ENCODE results near the gene ABCA2. TPM values are rescaled to one million over a fixed set of nuclear protein-coding genes. Genes with fewer than 3 reads are reported as not detected.

The ABCA2 gene
- total RNA-seq, 4 donors from 2014 or later: 51.1 to 204 (median 96.5) TPM

DNA sequence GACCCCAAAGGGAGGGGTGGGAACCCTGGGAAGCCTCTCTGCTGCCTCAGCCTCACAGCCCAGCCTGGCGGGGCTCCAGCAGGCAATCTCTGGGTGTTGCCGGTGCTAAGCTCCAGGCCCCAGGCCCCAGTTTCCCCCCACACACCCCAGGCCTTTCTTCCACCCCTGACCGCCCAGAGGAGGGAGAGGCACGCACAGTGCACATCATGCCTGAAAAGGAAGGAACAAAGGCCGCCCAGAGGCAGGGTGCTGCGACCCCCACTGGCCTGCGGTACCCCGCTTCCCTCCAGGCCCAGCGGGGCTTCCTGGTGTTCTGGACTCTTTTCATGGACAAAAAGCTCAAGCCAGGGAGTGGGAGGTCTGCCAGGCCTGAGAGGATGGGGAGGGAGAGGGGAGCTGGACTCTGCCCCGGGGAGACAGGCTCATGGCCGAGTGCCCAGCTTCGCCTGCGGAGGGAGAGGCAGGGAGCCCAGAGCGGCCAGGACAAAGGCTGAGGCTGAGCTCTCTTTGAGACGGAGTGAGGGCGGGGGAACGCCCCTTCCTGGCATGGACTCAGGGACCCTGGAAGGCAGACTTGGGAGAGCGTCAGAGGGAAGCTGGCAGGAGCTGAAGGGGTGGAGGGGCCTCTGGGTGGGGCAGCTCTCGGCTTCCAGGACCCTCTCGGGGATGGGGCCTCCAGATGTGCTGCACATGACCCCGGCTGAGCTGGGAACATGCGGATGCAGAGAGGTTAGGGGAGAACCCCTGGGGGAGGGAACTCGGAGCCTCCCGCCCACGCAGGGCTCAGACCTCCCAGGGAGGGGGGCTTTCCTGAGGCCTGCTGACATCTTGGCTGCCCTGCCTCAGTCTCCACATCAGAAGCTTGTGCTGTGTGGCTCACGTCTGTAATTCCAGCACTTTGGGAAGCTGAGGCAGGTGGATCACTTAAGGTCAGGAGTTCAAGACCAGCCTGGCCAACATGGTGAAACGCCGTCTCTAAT lies 27.6 kb upstream of the ABCA2 start:
- peak; percentile 94 for DNase-seq
- Histone ChIP-seq H3K4me3 (peak overlapping the region in 1 of 4 donors; percentile 22), H3K36me3 (no peaks in the 10 kb centered on the region), H3K9me3 (no peaks in the 10 kb centered on the region), H3K27ac (peak overlapping the region; percentile 80 to 89 (median 86)), H3K27me3 (peaks cover 31% of the 10 kb centered on the region), H3K4me1 (peaks cover 26 to 59% (median 47%) of the 10 kb centered on the region in 4 donors)
- TF ChIP-seq POLR2AphosphoS5 (IDR thresholded peaks at IDR 0.05): peak; percentile 15 to 71 (median 46)
- no peak for TF ChIP-seq EP300 (IDR thresholded peaks at IDR 0.05; ENCODE audit: low read depth)
- 40 to 43% methylated on average over 1 to 25 of the region's 28 CpGs for WGBS, 2 donors (ENCODE audit: low coverage in 1 of 2)
- in situ Hi-C loops (cut with MboI; ENCODE audit: low pct_ligation_motif_present in 1 of 4, low pct_unique_long_range_greater_than_20kb in 1 of 4, low sequenced_read_pairs in 3 of 4): no loop called here
- intact Hi-C loops (cut with DNase I; ENCODE audit: low total_unique reads): no loop called here

DNA sequence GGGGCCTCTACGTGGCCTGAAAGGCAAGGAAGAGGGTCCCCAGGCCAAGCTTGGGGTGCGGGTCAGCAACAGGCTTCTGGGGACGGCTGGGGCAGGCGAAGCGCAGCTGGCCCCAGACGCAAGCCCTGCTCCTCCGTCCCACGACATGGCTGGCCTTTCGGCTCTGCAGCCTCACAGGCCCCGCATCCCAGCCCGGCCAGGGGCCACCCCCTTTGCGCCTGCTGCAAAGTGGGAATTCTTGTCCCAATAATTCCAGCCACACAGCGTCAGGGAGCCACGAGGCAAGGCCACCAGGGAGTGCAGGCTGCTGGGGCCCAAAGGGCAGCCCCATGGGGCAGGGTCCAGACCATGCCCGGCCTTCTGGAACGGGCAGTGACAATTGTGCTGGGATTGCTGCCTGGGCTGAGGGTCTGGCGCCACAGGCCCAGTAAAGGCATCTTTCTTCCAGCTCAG lies 26.9 kb upstream of the ABCA2 start:
- peak overlapping the region in 2 of 4 donors; percentile 51 to 55 for H3K4me3 ChIP-seq
- H3K27me3 ChIP-seq: peaks cover 31% of the 10 kb centered on the region
- H3K4me1 ChIP-seq: peaks cover 26 to 59% (median 47%) of the 10 kb centered on the region in 4 donors
- intact Hi-C loops (cut with DNase I; ENCODE audit: low total_unique reads) (no loop called here), in situ Hi-C loops (cut with MboI; ENCODE audit: low pct_ligation_motif_present in 1 of 4, low pct_unique_long_range_greater_than_20kb in 1 of 4, low sequenced_read_pairs in 3 of 4) (no loop called here)
- no peaks in the 10 kb centered on the region for H3K9me3 ChIP-seq
- H3K36me3 ChIP-seq: no peaks in the 10 kb centered on the region
- H3K27ac ChIP-seq: peak overlapping the region; percentile 80 to 89 (median 86)
- no peak for DNase-seq
- TF ChIP-seq, protein P1, sequence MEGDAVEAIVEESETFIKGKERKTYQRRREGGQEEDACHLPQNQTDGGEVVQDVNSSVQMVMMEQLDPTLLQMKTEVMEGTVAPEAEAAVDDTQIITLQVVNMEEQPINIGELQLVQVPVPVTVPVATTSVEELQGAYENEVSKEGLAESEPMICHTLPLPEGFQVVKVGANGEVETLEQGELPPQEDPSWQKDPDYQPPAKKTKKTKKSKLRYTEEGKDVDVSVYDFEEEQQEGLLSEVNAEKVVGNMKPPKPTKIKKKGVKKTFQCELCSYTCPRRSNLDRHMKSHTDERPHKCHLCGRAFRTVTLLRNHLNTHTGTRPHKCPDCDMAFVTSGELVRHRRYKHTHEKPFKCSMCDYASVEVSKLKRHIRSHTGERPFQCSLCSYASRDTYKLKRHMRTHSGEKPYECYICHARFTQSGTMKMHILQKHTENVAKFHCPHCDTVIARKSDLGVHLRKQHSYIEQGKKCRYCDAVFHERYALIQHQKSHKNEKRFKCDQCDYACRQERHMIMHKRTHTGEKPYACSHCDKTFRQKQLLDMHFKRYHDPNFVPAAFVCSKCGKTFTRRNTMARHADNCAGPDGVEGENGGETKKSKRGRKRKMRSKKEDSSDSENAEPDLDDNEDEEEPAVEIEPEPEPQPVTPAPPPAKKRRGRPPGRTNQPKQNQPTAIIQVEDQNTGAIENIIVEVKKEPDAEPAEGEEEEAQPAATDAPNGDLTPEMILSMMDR (IDR thresholded peaks at IDR 0.05): no peak
- TF ChIP-seq EP300 (IDR thresholded peaks at IDR 0.05; ENCODE audit: low read depth) (no peak), POLR2A (IDR thresholded peaks at IDR 0.05) (no peak), POLR2AphosphoS5 (IDR thresholded peaks at IDR 0.05) (no peak)
- WGBS, 2 donors (ENCODE audit: low coverage in 1 of 2): 56% methylated on average over 11 of the region's 17 CpGs; no CpG with 5 or more reads in 1 of the 2 donors

DNA sequence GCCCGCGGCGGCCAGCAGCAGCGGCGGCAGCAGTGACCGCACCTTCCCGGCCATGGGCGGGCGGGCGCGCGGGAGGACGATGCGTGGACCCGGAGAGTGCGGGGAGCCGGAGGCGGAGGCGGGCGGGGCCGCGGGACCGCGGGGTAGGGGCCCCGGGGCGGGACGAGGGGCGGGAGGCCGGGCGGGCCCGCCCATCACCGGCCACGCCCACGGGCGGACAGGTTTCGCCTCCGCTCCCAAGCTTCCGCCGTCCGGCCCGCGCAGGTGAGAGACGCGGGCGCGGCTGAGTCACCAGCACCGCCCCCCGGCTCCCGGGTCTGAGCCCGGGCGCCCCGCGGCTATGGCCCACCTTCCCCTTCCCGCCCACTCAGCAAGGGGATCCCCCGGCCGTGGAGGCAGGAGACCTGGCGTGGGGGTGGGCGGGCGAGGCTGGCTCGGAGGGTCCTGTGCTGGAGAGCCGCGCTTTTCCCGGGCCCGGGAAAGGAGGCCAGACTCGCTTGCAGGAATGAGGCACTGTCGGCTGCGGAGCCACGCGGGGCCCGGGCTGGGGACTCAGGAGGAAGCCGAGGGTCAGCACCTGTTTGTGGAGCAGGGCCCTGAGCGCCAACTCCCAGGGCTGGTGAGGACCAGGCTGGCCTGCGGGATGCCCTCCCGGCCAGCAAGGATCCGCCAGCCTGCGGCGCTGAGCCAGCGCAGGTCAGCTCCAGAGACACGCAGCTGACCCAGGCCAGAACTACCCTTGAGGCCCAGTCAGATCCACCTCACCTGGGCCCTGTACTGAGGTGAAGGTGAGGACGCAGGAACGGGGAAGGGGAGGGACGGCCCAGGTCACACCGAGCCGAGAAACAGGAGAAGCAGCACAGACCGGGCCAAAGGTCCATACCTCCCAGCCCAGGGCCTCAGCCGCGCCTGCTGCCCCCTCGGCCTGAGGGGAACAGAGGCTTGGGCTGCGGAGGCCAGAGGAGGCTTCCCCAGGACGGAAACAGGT lies 26.2 kb upstream of the ABCA2 start, which contains the start of gene ENTPD2:
Gene ENTPD2, minus strand, starts transcription at position 118 of the 988 bp plus-strand sequence. Its CDS starts 64 bp downstream, at position 54.
- in situ Hi-C loops (cut with MboI; ENCODE audit: low pct_ligation_motif_present in 1 of 4, low pct_unique_long_range_greater_than_20kb in 1 of 4, low sequenced_read_pairs in 3 of 4) (no loop called here), intact Hi-C loops (cut with DNase I; ENCODE audit: low total_unique reads) (no loop called here)
- WGBS, 2 donors (ENCODE audit: low coverage in 1 of 2): 27% methylated on average over 44 of the region's 90 CpGs; no CpG with 5 or more reads in 1 of the 2 donors
- peak within 1 kb of the TSS; percentile 80 to 89 (median 86) for H3K27ac ChIP-seq
- peak within 1 kb of the TSS in 3 of 4 donors; percentile 34 to 55 (median 51) for H3K4me3 ChIP-seq
- peaks cover 26 to 59% (median 47%) of the 10 kb centered on the region in 4 donors for H3K4me1 ChIP-seq
- H3K27me3 ChIP-seq: peaks cover 38% of the 10 kb centered on the region
- TF ChIP-seq POLR2A (IDR thresholded peaks at IDR 0.05) (peak; percentile 78), EP300 (IDR thresholded peaks at IDR 0.05; ENCODE audit: low read depth) (no peak), POLR2AphosphoS5 (IDR thresholded peaks at IDR 0.05) (peak; percentile 72 to 89 (median 82))
- TF ChIP-seq, protein P1 (IDR thresholded peaks at IDR 0.05): no peak
- H3K9me3 ChIP-seq: no peaks in the 10 kb centered on the region
- H3K36me3 ChIP-seq: no peaks in the 10 kb centered on the region
- DNase-seq: peak; percentile 87

Data from transverse colon (tissue), 4 donors.